Measurements from ENCODE around the gene CPLX4.

The CPLX4 gene

DNA sequence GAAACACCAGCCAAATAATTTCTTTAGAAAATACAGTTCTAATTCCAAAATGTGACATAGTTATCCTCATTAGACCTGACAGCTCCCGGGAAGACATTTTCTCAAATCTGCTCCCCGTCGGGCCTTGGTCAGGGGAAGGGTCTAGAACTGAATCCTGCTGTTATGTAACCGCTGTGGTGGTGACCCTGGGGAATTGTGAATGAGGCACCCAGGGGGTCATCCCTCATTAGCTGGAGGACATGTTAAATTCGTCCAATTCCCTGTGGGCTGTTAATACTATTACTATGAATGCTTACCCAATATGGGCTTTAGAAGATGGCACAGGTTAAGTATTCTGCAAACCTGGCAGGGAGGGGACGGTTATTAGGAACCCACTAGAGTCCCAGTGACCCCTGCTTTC is 11.8 kb downstream of the CPLX4 start:
- DNase-seq: no peak

DNA sequence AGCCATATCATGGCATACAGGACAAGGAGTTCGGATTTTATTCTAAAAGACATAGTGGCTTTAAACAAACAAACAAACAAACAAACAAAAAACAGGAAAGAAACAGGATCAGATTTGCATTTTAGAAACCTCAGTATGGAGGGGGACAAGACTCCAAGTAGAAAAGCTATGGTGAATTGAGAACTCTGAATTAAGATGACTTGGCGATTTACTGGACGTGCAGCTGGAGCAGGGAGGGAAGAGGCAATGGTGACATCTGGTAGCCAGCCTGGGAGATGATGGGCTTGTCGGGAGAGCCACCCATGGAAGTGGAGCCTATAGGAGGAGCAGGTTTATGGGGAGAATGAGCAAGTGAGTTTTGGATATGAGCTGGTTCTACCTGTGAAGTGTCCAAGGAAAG is 13.2 kb downstream of the CPLX4 start:
- no peak for DNase-seq

DNA sequence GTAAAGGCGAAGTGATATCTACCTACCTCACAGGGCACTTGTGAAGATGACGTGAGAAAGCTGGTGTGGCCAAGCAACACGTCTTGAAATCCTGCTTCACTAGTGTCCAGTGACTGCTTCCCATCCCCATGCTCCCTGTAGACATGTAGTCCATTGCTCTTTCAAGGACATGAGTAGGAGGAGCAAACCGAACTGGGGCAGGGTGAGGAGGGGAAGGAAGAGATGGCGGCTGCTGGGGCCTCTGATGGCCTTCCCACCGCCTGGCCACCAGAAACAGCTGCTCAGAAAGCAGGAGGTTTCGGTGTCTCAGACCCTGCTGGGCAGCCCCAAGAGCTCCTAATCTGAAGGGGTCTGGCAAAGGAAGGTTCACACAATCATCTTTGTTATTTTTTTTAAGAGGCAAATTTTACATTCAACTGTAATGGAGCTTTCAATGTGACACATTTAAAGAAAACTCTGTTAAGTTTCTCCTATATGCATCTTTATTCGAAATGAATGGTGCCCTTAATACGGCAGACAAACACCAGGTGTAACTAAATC is 14.7 kb downstream of the CPLX4 start:
- no peak for DNase-seq

DNA sequence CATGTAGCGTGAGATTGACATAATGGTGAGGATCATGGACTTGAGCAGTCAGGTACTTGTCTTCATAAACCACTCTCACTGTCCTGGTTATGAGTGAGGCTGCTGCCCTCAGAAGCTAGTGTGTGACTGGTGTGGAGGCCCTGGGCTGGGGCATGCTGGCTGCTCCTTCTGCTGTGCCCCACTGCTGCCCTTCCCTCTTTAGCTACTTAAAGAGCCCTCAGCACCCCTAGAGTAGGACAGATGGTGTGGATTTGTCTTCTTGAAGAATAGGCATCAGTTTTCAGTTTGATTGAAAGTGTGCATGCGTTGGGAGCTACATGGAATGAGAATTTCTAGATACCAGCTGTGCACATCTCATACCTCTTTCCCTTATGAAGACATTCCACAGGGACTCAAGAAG is 15.4 kb downstream of the CPLX4 start:
- DNase-seq: no peak

DNA sequence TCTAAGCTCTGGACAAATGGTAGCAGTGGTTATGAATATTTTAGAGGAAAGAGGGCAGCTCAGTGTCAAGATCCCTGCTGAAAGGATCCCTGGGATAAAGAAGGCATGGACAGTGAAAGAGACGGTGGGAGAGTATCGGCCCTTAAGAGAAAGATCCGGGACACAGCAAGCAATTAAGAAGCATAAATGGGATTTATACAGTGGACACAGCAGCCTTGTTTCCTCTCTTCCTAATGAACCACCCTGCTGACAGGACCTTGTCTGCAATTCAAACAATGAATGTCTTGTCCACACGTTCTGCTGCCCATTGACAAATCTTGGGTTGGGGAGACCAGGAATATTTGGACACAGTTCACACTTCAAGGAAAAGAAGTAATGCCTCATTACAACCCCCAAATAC is 16.5 kb downstream of the CPLX4 start:
- no peak for DNase-seq

DNA sequence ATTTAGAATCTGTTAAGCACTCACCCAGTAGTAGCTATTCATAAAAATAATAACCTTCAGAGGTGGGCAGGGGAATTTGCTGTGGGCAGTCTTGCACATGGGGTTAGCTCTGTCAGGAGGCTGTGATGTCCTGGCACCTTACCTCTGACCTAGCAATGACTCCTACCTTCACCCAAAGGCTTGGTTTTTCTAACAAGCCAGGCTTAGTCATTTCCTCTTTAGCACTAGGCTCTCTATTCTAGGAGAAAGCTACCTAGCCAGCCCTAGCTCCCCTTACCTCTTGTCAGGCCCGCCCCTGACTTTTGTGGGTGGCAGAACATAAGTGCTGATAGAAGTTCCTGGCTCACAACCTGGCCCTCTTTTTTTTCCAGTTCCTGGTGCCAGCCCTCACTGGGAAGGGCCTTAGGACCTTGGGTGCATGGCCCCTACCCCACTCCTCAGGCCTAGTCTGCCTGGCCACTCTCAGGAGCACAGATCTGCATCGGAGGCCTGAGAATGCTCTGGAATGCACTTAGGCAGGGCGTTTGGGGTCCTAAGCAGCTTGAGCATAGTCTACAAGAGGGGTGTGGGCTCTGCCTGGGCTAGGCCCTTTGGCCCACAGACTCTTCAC is 17.7 kb downstream of the CPLX4 start:
- DNase-seq: no peak

DNA sequence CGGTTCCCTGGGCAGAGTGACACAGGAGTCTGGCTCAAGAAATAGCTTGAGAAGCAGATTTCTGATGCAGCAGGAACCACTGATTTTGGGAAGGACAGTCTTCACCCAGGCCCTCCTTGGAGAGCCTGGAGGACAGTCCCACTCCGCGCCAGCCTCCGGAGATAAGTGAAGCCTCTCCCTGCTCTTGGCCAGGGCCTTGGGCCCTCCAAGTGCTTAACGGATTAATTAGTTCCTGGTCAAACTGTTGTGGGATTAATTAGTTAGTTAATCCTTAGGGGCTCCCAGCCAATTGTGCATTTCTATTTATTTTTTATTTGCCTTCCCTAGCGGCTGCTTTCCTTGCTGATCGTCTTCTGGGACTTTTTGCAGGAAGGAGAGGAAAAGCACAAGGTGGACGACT is 19.6 kb downstream of the CPLX4 start:
- DNase-seq: no peak

DNA sequence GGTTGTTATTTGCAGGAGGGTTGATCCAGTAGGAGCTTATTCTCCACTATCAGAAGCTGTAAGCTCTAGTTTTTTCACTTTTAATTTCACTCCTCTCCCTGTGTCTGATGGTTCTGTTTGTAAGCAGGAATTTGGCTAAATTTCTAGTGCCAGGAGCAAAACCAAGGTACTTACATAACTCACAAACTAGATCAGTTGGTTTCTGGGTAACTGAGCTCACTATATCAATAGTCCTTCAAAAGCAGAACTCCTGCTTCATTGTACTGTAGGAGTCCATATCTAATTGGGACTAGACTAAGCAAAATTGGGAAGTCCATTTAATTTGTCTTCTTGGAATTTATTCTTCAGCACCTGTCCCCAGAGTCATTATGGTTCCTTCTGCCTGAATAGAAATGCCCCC is 25.1 kb downstream of the CPLX4 start:
- DNase-seq: no peak

DNA sequence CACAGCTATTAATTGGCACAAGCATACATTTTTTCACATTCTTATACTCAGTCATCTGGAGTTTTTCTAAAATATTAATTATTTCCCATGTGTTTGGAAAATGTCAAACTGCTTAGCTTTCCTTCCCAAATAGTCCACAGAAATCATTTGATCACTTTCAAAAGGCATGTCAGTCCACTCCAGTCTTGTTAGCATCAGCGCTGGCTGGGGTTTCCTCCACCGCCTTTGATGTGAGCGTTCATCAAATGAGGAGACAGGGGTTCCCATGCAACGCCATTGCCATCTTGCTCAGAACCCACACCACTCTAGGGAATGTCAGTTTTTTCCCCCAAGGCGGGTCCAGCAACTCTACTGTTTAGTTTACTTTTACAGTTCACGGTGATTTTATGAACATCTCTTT is 32.1 kb downstream of the CPLX4 start:
- no peak for DNase-seq

DNA sequence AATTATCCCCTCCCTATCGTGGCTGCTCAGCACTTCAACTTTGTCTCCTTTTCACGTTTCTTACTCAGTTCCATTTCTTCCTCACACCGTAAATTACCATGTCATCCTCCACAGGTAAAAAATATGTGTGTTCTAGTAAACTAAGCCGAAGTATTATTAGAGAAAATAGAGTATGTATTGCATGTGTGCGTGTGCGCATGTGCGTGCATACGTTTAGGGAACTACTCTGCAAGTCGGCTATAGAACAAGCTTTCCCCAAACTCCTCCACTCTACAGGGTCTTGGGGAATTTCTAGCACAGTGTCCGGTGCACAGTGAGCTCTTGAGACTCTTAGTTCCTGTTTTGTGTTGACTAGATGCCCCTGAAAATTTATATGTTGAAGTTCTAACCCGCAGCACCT is 36.1 kb downstream of the CPLX4 start:
- DNase-seq: no peak

DNA sequence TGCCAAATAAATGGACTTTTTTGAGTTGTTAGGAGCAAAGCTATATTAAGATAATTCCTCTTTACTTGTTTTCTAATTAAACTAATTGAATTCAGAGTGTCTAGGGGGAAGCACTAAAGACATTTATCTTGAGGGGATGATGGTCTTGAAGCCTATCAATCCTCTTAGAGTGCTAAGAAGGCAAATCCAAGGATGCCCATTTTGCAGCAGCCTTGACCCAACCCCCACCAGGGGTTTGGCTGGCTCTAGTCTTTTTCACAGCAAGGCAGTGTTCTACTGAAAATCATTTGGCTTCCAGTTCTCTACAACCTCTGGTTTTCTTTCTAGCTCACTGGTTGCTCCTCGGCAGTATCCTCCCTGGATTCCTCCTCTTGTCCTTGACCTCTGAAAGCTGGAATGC is 38.7 kb downstream of the CPLX4 start:
- DNase-seq: no peak

DNA sequence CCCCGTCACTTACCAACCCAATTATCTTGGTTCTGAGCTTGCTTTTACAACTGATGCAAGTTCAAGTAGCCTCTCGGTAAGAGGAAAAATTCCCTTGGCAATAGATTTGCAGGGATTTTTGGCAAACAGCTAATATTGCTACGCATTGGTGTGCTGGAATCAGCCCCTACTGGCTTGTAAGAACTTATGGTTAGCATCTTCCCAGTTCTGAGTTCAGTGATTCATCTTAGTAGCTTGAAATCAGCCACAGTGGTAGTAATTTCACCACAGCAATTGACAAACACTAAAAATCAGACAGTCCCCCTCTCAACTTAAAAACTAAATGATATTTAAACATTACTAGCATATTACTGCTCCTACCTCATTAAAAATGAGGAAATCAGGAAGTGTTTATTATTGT is 39.3 kb downstream of the CPLX4 start:
- no peak for DNase-seq

DNA sequence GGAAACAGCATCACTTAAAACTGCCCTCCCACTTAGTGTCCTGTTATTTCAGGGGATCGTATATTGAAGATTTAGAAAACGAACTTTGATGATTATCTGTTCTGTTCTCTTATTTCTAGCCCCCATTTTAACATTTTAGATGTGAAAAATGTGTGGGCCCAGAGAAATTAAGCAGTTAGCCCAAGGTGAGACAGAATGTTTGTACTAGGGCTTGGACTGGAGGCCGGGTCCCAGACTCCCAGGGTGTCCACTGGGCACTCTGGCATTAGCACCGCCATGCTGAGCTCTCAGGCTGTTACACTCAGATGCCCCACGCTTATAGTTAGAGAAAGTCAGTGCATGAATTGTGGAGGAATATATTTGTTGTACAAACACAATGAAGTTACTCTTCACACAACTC is 39.7 kb downstream of the CPLX4 start:
- no peak for DNase-seq

DNA sequence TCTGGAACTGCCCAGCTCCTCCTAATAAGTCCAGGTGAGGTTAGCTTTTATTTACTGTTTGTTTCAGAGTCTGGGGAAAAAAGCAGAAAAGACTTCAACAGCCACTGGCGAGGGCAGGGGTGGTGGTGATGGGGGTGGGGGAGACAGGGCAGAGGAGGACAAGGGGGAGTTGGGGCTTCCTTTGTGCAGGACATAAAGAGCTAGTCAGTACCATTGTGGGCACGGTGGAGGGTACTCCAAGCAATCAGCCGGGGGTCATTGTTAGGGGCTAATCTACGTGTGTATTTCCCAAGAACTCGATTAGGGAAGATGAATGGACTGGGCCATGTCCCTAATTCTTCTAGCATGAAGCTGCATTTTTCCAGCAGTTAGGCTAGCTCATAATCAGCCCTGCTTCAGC is 42.4 kb downstream of the CPLX4 start:
- DNase-seq: no peak

DNA sequence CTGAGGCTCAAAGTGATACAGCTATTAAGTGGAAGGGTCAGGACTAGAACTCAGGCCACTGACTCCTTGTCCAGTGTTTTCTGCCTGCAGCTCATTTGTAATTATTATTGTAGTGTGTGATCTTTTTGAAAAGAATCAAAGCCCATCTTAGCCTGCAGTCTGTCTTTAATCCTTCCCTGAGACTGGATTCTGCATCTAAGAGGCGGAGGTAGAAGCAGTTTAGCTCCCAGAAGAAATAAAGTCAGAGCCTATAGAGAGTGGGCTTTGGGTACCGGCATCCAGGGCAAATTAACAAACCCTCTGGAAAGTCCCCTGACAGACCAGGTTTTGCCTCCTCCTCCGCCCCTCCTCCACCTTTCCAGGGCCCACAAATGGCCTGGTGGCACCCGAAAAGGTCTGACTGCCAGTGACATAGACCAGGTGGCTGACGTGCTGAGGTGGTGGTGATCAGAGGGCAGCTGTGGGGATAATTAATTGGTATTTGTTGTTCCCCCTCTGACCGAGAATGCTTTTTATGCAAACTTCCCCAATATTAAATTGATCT is 43.0 kb downstream of the CPLX4 start:
- DNase-seq: no peak

DNA sequence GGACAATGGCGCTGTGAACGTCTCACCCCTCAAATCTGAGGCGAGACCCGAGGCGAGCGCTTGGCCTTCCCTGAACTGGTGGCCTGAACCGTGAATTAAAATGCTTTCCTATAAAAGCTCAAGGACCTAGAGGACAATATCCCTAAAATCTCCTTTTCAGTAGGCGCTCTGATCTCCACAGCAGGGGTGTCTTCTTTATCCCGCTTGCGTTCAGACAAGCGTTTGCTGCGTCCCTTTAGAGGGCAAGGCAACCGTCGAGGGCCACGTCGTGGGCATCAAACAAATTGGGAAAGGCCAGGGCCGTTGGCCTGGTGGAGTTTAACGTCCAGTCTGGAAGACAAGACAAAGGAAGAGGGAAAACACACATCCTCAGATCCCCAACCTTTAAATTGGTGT is 43.9 kb downstream of the CPLX4 start:
- DNase-seq: no peak

DNA sequence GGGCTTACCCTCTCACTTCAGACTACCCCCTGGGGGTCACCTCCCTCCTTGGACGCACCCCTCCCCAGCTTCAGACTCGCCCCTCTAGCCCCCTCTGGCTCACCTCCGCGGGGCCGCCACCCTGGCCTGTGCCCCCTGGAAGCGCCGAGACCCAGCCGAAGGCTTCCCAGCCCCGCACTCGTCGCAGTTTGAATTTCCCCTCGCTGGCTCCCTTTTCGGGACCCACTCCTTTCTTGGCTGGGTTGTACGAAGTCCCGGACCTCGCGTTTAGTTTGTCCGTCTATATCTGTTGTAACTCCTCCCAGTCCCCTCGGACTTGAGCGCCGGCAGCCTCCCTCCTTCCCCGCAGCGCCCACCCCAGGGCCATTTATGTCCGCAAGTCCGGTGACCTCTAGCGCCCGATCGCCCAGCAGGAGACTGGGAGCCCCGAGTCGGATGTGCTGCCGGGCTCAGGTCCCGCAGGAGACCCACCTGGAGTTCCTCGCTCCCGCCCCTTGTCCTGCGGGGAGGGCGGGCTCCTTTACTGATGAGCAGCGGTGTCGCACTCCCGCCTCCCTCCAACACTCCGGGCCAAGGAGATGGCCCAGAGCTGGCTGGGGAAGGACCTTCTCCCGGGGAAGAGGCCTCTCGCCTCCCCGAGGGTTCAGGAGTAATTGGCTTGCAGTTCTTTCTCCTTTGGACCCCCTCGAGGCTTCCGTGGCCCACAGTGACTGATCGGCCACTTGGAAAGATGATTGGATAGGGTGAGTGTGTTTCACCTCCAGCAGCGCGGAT is 44.5 kb downstream of the CPLX4 start:
- DNase-seq: no peak

DNA sequence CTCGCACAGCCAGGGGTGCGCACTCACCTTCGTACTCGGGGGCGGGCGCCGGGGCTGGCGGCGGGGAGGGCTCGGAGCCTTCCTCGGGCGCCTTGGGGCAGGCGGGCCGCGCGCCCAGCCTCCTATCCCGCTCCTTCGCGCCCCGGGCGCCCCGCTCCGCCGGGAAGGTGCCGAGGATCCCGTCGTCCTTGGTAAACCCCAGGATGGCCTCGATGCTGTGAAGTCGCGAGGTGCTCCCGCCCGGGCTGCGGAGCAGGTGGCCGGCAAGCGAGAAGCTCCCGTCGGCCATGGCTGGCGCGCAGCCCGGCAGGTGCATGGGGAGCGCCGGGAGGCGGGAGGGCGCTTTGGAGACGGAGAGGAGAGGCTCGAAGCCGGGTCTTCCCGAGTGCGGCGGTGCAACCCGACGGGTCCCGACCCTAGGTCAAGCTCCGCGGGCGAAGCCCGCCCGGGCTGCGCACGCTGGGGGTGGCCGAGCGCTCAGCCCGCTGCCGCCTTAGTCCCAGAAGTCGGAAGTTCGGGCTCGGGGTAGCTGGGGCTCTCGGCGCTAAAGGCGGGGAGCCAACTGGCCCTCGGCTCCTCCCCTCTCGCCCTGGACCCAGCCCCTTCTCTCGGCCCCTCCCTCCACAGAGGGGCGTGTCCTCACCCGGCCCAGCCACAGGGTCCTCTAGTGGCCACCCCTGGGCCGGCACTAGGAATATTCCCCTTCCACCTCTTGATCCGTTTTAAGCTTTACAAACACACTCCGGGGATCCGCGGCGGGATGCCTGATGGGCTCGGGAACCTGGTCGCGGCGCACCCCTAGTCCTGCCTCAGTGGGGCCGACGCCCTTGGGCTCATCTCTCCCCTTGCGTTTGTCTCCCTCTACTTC is 45.3 kb downstream of the CPLX4 start, which contains the start of gene RAX:
Gene RAX, minus strand, starts transcription at position 564 of the 868 bp plus-strand sequence. Its CDS starts 248 bp downstream, at position 316.
- DNase-seq: no peak

DNA sequence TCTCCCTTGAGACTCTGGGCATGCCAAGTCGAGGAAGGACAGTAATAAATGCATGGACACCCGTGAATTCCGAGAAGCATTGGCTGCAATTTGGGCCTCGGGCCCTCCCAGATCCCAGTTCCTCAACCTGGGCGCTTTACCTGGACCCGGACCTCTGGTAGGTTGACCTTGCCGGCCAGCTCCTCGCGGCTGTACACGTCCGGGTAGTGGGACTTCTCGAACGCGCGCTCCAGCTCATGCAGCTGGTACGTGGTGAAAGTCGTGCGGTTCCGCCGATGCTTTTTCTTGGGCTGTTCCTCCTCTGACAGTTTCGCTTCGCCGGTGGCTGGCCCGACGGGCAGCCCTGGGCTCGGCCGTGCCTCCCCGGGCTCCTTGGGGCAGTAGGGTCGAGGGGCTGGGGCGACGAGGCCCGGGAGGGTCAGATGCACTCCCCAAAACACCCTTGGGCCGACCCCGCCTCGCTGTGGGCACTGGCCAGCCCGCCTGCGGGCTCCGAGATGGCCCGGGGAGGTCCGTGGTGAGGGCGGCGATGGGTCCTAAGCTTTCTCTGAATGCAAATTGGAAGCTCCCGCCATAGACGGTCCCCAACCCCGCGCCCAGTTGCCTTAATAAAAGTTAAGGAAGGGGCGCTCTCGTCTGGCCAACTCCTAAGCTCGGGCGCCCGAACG is 46.1 kb downstream of the CPLX4 start:
- DNase-seq: no peak

DNA sequence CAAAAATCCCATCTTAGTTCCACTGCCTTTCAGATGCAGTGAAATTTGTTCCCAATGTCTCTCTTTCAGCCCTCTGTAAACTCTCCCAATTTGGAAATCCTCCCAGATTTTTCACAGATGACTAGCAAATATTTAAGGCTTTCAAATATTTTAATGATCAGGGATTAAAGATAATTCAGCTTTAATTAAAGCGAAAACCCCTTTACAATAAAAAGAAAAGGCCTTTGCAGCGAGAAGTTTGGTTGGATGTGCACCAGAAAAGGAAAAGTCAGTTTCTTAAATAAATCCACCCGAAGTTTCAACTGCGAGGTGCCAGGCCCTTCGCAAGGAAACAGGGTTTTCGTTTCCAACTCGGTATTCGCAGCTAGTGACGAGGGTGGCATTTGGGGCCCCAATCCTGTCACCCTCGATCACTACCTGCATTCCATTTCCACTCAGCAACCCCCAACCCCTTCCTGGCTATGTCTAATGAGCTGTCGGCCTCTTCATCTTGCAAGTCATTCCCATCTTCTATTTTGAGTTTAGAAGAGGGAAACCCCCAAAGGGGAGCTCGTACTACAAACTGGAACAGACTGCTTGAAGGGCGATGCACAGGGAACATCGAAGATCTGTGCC is 46.7 kb downstream of the CPLX4 start:
- no peak for DNase-seq

DNA sequence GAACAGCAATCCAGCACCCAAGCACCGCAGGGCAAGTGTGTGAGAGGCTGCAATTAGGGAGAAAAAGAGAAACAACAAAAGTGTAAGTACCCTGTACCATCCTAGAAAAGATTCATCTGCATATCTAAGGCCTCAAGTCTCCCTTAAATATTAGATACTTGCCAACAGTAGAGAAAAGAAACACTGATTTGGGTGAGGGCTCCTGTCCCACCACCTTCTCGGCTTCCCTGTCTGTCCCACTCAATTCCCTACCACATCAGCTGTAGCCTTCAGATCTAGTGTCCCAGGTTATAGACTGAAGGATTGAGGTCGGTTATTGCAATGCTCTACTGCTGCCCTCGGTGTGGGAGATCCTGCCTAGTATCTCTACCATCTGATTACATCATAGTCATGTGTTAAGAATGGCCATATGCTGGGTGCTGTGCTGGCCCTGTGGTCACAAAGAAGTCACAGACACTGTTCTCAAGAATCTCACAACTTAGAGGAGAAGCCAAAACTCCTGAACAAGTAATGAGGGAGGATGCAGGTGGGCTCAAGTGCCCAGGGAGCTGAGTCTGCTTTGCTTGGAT is 47.7 kb downstream of the CPLX4 start:
- no peak for DNase-seq

DNA sequence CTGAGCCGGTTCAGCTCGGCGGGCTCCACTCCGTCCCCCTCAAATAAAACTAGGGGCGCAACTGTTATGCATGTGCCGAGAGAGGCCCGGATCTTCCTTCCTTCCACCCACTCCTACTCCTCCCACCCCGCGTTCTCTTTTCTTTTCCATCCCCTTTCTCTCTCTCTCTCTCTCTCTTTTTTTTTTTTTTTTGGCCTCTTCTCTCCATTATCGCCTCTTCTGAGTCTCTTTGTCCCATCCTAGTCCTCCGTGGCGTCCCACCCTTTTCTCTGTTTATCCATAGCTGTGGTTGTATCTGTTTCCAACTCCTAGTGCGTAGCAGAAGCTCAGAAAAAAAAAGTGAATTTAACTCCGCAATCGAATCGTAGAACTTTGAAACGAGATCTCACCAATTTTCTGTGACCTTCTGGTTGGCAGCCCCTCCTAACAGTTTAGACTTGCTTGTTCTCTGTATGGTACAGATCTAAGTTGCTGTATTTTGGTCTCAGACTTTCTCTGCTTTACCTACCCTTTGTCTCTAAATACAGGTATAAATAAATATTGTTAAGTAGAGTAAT is 48.8 kb downstream of the CPLX4 start:
- DNase-seq: no peak

All from stimulated activated CD4-positive, alpha-beta T cell treated with anti-CD3 and anti-CD28 coated beads, Interleukin-2, amount 100 ng/mL, for 48 hours (primary cell).